ENCODE results near the gene ABCG1. TPM values are rescaled to one million over a fixed set of nuclear protein-coding genes. Genes with fewer than 3 reads are reported as not detected.

The ABCG1 gene
- total and polyA plus RNA-seq, 4 donors = 1.6 to 9.7 (median 5.3) TPM

GRCh38 chr21:42200906-42201614 lies 17.9 kb upstream of the ABCG1 start:
- no peaks in the 10 kb centered on the region for H3K36me3 ChIP-seq (ENCODE audit: control insufficient read depth in 4 of 4, insufficient read depth in 3 of 4, low read depth in 1 of 4, low read length in 3 of 4)
- no peak overlapping the region for H3K9ac ChIP-seq (ENCODE audit: low read depth in 1 of 2, low read length in 2 of 2)
- H3K4me1 ChIP-seq (ENCODE audit: control insufficient read depth in 4 of 4, insufficient read depth in 4 of 4, low read length in 3 of 4) = peaks cover 0 to 3% (median 0%) of the 10 kb centered on the region in 4 donors
- TF ChIP-seq TAF1 (conservative IDR thresholded peaks at IDR 0.05) (no peak), RAD21 (IDR thresholded peaks at IDR 0.05) (no peak), NR2F2 (IDR thresholded peaks at IDR 0.05) (no peak), SP1 (IDR thresholded peaks at IDR 0.05) (no peak), HNF4A (conservative IDR thresholded peaks at IDR 0.05) (no peak), HNF4G (IDR thresholded peaks at IDR 0.05) (no peak), YY1 (IDR thresholded peaks at IDR 0.05) (no peak)
- TF ChIP-seq, protein P1, sequence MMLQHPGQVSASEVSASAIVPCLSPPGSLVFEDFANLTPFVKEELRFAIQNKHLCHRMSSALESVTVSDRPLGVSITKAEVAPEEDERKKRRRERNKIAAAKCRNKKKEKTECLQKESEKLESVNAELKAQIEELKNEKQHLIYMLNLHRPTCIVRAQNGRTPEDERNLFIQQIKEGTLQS (IDR thresholded peaks at IDR 0.05) = no peak
- TF ChIP-seq, protein P2, sequence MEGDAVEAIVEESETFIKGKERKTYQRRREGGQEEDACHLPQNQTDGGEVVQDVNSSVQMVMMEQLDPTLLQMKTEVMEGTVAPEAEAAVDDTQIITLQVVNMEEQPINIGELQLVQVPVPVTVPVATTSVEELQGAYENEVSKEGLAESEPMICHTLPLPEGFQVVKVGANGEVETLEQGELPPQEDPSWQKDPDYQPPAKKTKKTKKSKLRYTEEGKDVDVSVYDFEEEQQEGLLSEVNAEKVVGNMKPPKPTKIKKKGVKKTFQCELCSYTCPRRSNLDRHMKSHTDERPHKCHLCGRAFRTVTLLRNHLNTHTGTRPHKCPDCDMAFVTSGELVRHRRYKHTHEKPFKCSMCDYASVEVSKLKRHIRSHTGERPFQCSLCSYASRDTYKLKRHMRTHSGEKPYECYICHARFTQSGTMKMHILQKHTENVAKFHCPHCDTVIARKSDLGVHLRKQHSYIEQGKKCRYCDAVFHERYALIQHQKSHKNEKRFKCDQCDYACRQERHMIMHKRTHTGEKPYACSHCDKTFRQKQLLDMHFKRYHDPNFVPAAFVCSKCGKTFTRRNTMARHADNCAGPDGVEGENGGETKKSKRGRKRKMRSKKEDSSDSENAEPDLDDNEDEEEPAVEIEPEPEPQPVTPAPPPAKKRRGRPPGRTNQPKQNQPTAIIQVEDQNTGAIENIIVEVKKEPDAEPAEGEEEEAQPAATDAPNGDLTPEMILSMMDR (IDR thresholded peaks at IDR 0.05; ENCODE audit: low read depth, low read length, missing input control) = no peak
- H3K9me3 ChIP-seq (ENCODE audit: control insufficient read depth in 4 of 4, low read length in 3 of 4) = no peaks in the 10 kb centered on the region
- H3K27me3 ChIP-seq (ENCODE audit: control insufficient read depth in 4 of 4, insufficient read depth in 4 of 4, low read length in 3 of 4) = no peaks in the 10 kb centered on the region
- no peak for DNase-seq (ENCODE audit: low spot score)
- no peak overlapping the region for H3K4me3 ChIP-seq (ENCODE audit: low read depth in 1 of 3, low read length in 3 of 3)
- WGBS = 85% methylated on average over 14 of the region's 14 CpGs
- no peak overlapping the region for H3K27ac ChIP-seq (ENCODE audit: low read depth in 1 of 2, low read length in 2 of 2)

- 86% methylated on average over 11 of the region's 11 CpGs for WGBS
- H3K9me3 ChIP-seq (ENCODE audit: control insufficient read depth in 4 of 4, low read length in 3 of 4) = no peaks in the 10 kb centered on the region
Measured at GRCh38 chr21:42201615-42202161, 17.3 kb upstream of the ABCG1 start.

GRCh38 chr21:42202321-42202720 lies 16.6 kb upstream of the ABCG1 start:
- DNase-seq (ENCODE audit: low spot score) = no peak
- Histone ChIP-seq H3K4me1 (ENCODE audit: control insufficient read depth in 4 of 4, insufficient read depth in 4 of 4, low read length in 3 of 4) (peaks cover 0 to 3% (median 0%) of the 10 kb centered on the region in 4 donors), H3K9me3 (ENCODE audit: control insufficient read depth in 4 of 4, low read length in 3 of 4) (no peaks in the 10 kb centered on the region), H3K9ac (ENCODE audit: low read depth in 1 of 2, low read length in 2 of 2) (no peak overlapping the region), H3K4me3 (ENCODE audit: low read depth in 1 of 3, low read length in 3 of 3) (no peak overlapping the region), H3K27ac (ENCODE audit: low read depth in 1 of 2, low read length in 2 of 2) (no peak overlapping the region), H3K36me3 (ENCODE audit: control insufficient read depth in 4 of 4, insufficient read depth in 3 of 4, low read depth in 1 of 4, low read length in 3 of 4) (no peaks in the 10 kb centered on the region), H3K27me3 (ENCODE audit: control insufficient read depth in 4 of 4, insufficient read depth in 4 of 4, low read length in 3 of 4) (no peaks in the 10 kb centered on the region)
- WGBS = 83% methylated on average over 10 of the region's 10 CpGs
- TF ChIP-seq SP1 (IDR thresholded peaks at IDR 0.05) = no peak

More at GRCh38 chr21:42201615-42202161, 17.3 kb upstream of the ABCG1 start:
- Histone ChIP-seq H3K36me3 (ENCODE audit: control insufficient read depth in 4 of 4, insufficient read depth in 3 of 4, low read depth in 1 of 4, low read length in 3 of 4) (no peaks in the 10 kb centered on the region), H3K9ac (ENCODE audit: low read depth in 1 of 2, low read length in 2 of 2) (no peak overlapping the region), H3K4me3 (ENCODE audit: low read depth in 1 of 3, low read length in 3 of 3) (no peak overlapping the region), H3K4me1 (ENCODE audit: control insufficient read depth in 4 of 4, insufficient read depth in 4 of 4, low read length in 3 of 4) (peaks cover 0 to 3% (median 0%) of the 10 kb centered on the region in 4 donors), H3K27me3 (ENCODE audit: control insufficient read depth in 4 of 4, insufficient read depth in 4 of 4, low read length in 3 of 4) (no peaks in the 10 kb centered on the region), H3K27ac (ENCODE audit: low read depth in 1 of 2, low read length in 2 of 2) (no peak overlapping the region)
- TF ChIP-seq HNF4G (IDR thresholded peaks at IDR 0.05) = no peak
- DNase-seq (ENCODE audit: low spot score) = no peak

GRCh38 chr21:42203321-42203720 lies 15.6 kb upstream of the ABCG1 start:
- 79% methylated on average over 5 of the region's 5 CpGs for WGBS
- Histone ChIP-seq H3K4me3 (ENCODE audit: low read depth in 1 of 3, low read length in 3 of 3) (no peak overlapping the region), H3K27ac (ENCODE audit: low read depth in 1 of 2, low read length in 2 of 2) (no peak overlapping the region), H3K4me1 (ENCODE audit: control insufficient read depth in 4 of 4, insufficient read depth in 4 of 4, low read length in 3 of 4) (peaks cover 0 to 3% (median 0%) of the 10 kb centered on the region in 4 donors), H3K9ac (ENCODE audit: low read depth in 1 of 2, low read length in 2 of 2) (no peak overlapping the region), H3K9me3 (ENCODE audit: control insufficient read depth in 4 of 4, low read length in 3 of 4) (no peaks in the 10 kb centered on the region), H3K27me3 (ENCODE audit: control insufficient read depth in 4 of 4, insufficient read depth in 4 of 4, low read length in 3 of 4) (peaks cover 0 to under 1% (median 0%) of the 10 kb centered on the region in 4 donors), H3K36me3 (ENCODE audit: control insufficient read depth in 4 of 4, insufficient read depth in 3 of 4, low read depth in 1 of 4, low read length in 3 of 4) (no peaks in the 10 kb centered on the region)
- DNase-seq (ENCODE audit: low spot score) = no peak
- no peak for TF ChIP-seq FOXA1 (IDR thresholded peaks at IDR 0.05)
- no peak for TF ChIP-seq JUND (IDR thresholded peaks at IDR 0.05)
- no peak for TF ChIP-seq FOXA2 (IDR thresholded peaks at IDR 0.05)
- TF ChIP-seq SP1 (IDR thresholded peaks at IDR 0.05) = no peak
- TF ChIP-seq HNF4A (conservative IDR thresholded peaks at IDR 0.05) = no peak

Data from liver (tissue), 9 donors.